ENCODE data around the gene TRIM38. TPM values are rescaled to one million over a fixed set of nuclear protein-coding genes. Genes with fewer than 3 reads are reported as not detected.

The TRIM38 gene
- total RNA-seq, 1 experiment from 2014 or later = 0.70 TPM

DNA sequence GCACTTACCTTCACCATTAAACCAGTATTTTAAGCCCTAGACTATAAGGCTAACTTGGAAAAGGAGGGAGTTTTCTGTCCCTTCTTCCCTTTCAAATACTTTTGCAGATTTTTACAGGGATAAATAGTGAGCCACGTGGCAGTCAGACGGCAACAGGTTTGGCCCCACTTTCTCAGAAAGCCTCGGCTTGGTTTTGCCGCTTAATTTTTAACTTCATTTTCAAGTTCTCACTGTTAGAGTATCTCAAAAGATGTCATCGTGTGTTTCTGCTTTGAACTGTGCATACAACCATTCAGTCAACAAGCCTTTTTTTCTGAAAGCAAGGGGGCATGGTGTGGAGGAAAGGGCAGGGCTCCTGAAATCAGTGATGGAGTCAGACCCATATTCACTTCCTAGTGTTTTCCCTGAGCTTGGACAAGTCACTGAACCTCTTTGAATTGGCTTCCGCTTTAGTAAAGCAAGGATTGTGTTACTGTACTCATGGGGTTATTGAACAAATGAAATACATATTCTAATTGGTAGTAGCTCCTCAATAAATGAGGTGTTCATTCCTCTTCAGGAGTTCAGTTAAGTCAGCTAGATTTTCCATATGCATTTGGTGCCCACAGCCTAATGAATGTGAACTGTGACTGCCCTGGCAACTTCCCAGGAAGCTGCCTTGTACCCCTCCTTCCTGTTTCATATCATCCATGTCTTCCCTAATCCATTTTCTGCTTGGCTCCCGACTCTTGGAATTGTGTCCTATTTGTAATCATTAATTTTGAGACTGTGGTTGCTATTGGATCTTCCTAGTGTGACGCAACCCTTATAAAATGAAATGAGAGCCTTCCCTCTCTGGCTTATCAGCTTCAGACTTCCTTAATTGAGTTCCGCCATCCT, 31.8 kb upstream of the TRIM38 start, which contains the start of gene SLC17A2:
TSS of gene SLC17A2 (minus strand) at position 160 of the 879 bp plus-strand sequence. CDS start 4,895 bp downstream, outside the sequence.
- H3K27ac Mint-ChIP-seq (ENCODE audit: unreplicated experiment) = no peak within 1 kb of the TSS
- intact Hi-C loops (cut with micrococcal nuclease; ENCODE audit: unreplicated experiment) = no loop called here
- Histone ChIP-seq H3K4me3 (ENCODE audit: low read depth, low read length) (no peak within 1 kb of the TSS), H3K27me3 (replicated peaks; ENCODE audit: control insufficient read depth, insufficient read depth, low read length) (no peaks in the 10 kb centered on the region), H3K36me3 (ENCODE audit: control insufficient read depth, insufficient read depth, low read length) (no peaks in the 10 kb centered on the region), H3K9me3 (no peaks in the 10 kb centered on the region), H3K4me1 (peaks cover 11% of the 10 kb centered on the region)
- H3K27me3 Mint-ChIP-seq (ENCODE audit: insufficient read depth, unreplicated experiment) = no peaks in the 10 kb centered on the region
- no peak for DNase-seq
- CTCF ChIA-PET = no interaction called here
- BruUV-seq (replicated peaks) = no TSS peak
- H3K4me1 Mint-ChIP-seq (ENCODE audit: low read depth, unreplicated experiment) = peaks cover 6% of the 10 kb centered on the region
- POLR2A ChIA-PET = no interaction called here
- H3K9me3 Mint-ChIP-seq (ENCODE audit: unreplicated experiment) = peaks cover 9% of the 10 kb centered on the region
- no peaks in the 10 kb centered on the region for H3K36me3 Mint-ChIP-seq (ENCODE audit: insufficient read depth, unreplicated experiment)
- TF ChIP-seq, protein P1, sequence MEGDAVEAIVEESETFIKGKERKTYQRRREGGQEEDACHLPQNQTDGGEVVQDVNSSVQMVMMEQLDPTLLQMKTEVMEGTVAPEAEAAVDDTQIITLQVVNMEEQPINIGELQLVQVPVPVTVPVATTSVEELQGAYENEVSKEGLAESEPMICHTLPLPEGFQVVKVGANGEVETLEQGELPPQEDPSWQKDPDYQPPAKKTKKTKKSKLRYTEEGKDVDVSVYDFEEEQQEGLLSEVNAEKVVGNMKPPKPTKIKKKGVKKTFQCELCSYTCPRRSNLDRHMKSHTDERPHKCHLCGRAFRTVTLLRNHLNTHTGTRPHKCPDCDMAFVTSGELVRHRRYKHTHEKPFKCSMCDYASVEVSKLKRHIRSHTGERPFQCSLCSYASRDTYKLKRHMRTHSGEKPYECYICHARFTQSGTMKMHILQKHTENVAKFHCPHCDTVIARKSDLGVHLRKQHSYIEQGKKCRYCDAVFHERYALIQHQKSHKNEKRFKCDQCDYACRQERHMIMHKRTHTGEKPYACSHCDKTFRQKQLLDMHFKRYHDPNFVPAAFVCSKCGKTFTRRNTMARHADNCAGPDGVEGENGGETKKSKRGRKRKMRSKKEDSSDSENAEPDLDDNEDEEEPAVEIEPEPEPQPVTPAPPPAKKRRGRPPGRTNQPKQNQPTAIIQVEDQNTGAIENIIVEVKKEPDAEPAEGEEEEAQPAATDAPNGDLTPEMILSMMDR (IDR thresholded peaks at IDR 0.05; ENCODE audit: insufficient read depth in 1 of 2, low read depth in 1 of 2, low read length in 1 of 2, severe bottlenecking in 1 of 2, unreplicated experiment in 1 of 2) = no peak
- no peak within 1 kb of the TSS for H3K4me3 Mint-ChIP-seq (ENCODE audit: unreplicated experiment)

DNA sequence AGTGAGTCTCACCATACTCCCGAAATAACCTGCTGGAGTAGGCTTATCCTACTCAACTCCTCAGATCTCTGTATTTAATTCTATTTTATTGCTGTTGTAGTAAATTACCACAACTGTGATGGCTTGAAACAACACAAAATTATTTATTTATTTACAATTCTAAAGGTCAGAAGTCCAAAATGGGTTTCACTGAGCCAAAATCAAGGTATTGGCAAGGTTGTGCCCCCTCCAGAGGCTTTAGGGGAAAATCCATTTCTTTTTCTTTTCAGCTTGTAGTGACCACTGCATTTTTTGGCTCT, 31.2 kb upstream of the TRIM38 start:
- H3K27me3 ChIP-seq (replicated peaks; ENCODE audit: control insufficient read depth, insufficient read depth, low read length) = no peaks in the 10 kb centered on the region
- CTCF ChIA-PET = no interaction called here
- Mint-ChIP-seq H3K27ac (ENCODE audit: unreplicated experiment) (no peak overlapping the region), H3K9me3 (ENCODE audit: unreplicated experiment) (peaks cover 9% of the 10 kb centered on the region), H3K4me1 (ENCODE audit: low read depth, unreplicated experiment) (peaks cover 6% of the 10 kb centered on the region), H3K27me3 (ENCODE audit: insufficient read depth, unreplicated experiment) (no peaks in the 10 kb centered on the region), H3K36me3 (ENCODE audit: insufficient read depth, unreplicated experiment) (no peaks in the 10 kb centered on the region), H3K4me3 (ENCODE audit: unreplicated experiment) (no peak overlapping the region)
- TF ChIP-seq, protein P1 (IDR thresholded peaks at IDR 0.05; ENCODE audit: insufficient read depth in 1 of 2, low read depth in 1 of 2, low read length in 1 of 2, severe bottlenecking in 1 of 2, unreplicated experiment in 1 of 2) = no peak
- POLR2A ChIA-PET = no interaction called here
- H3K4me3 ChIP-seq (ENCODE audit: low read depth, low read length) = no peak overlapping the region
- no peaks in the 10 kb centered on the region for H3K36me3 ChIP-seq (ENCODE audit: control insufficient read depth, insufficient read depth, low read length)
- DNase-seq = no peak
- H3K9me3 ChIP-seq = no peaks in the 10 kb centered on the region
- H3K4me1 ChIP-seq = peaks cover 11% of the 10 kb centered on the region
- intact Hi-C loops (cut with micrococcal nuclease; ENCODE audit: unreplicated experiment) = no loop called here
- no TSS peak for BruUV-seq (replicated peaks)

DNA sequence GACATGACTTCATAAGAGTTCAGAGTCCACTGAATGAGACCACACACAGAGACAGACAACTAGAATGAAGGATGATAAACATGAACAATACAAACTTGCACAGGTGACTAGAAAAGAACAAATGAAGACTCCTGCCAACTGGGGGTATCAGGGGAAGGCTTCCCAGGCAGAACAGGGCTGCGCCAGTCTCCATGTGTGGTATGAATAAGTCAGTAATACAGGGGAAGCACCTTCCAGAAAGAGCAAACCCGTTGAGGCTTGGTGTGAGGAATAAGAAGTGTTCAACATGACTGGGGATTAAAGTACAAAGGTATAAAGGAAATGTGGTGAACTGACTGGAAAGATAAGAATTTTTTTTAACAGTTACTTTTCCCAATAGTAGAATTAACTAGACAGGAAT, 28.4 kb upstream of the TRIM38 start:
- Histone ChIP-seq H3K36me3 (ENCODE audit: control insufficient read depth, insufficient read depth, low read length) (no peaks in the 10 kb centered on the region), H3K9me3 (no peaks in the 10 kb centered on the region), H3K27me3 (replicated peaks; ENCODE audit: control insufficient read depth, insufficient read depth, low read length) (no peaks in the 10 kb centered on the region; the same call in 1 of the 2 replicates), H3K4me3 (ENCODE audit: low read depth, low read length) (no peak overlapping the region), H3K4me1 (peaks cover 2% of the 10 kb centered on the region)
- no peak for DNase-seq
- Mint-ChIP-seq H3K4me3 (ENCODE audit: unreplicated experiment) (no peak overlapping the region), H3K27ac (ENCODE audit: unreplicated experiment) (no peak overlapping the region), H3K36me3 (ENCODE audit: insufficient read depth, unreplicated experiment) (no peaks in the 10 kb centered on the region), H3K9me3 (ENCODE audit: unreplicated experiment) (peaks cover 9% of the 10 kb centered on the region), H3K27me3 (ENCODE audit: insufficient read depth, unreplicated experiment) (no peaks in the 10 kb centered on the region), H3K4me1 (ENCODE audit: low read depth, unreplicated experiment) (peaks cover 6% of the 10 kb centered on the region)
- BruUV-seq (replicated peaks) = no TSS peak
- ChIA-PET CTCF (no interaction called here), POLR2A (no interaction called here)
- intact Hi-C loops (cut with micrococcal nuclease; ENCODE audit: unreplicated experiment) = no loop called here
- TF ChIP-seq, protein P1 (IDR thresholded peaks at IDR 0.05; ENCODE audit: insufficient read depth in 1 of 2, low read depth in 1 of 2, low read length in 1 of 2, severe bottlenecking in 1 of 2, unreplicated experiment in 1 of 2) = no peak
